Coronary artery (tissue), 2 donors: ENCODE measurements around the gene ASB4.
"Not testable (repeated sequence)": the region's sequence is repeated elsewhere in the genome, so short reads cannot be mapped to it uniquely, and the experiment has no call there.

Experiments
- DNase-seq: peaks from one replicate; pipeline ENCODE4 v3.0.0-alpha.2; 2017; ENCODE audit warnings: low spot score
- H3K27ac ChIP-seq, 2 donors: fragments of 200-600 bp; sonication (generic); one replicate each; pipeline ENCODE4 v1.5.1; 2016 to 2019
- H3K4me3 ChIP-seq: fragments of 200-600 bp; sonication (generic); 2 replicates; pipeline ENCODE4 v1.5.1; 2016; ENCODE audit warnings: mild to moderate bottlenecking, moderate library complexity
- CTCF ChIP-seq: fragments of 200-600 bp; sonication (generic); IDR thresholded peaks from one replicate; pipeline ENCODE4 v1.5.1; 2019; ENCODE audit warnings: antibody characterized with exemption

Gene ASB4

GRCh38 chr7:95550546-95550945, 64.8 kb downstream of the ASB4 start:
- peak overlapping the region; percentile 56 for H3K4me3 ChIP-seq

DNA sequence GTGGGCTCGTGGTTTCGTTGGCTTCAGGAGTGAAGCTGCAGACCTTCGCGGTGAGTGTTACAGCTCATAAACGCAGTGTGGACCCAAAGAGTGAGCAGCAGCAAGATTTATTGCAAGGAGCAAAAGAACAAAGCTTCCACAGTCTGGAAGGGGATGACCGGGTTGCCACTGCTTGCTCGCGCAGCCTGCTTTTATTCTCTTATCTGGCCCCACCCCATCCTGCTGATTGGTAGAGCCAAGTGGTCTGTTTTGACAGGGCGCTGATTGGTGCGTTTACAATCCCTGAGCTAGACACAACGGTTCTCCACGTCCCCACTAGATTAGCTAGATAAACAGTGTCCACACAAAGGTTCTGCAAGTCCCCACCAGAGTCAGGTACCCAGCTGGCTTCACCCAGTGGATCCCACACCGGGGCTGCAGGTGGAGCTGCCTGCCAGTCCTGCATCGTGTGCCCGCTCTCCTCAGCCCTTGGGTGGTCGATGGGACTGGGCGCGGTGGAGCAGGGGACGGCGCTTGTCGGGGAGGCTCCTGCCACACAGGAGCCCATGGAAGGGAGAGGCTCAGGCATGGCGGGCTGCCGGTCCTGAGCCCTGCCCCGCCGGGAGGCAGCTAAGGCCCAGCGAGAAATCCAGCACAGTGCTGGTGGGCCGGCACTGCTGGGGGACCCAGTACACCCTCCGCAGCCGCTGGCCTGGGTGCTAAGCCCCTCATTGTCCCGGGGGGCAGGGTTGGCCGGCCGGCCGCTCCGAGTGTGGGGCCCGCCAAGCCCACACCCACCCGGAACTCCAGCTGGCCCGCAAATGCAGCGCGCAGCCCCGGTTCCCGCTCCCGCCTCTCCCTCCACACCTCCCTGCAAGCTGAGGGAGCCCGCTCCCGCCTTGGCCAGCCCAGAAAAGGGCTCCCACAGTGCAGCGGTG, 66.5 kb downstream of the ASB4 start:
- H3K27ac ChIP-seq: peak overlapping the region in 1 of 2 donors; percentile 98
- H3K4me3 ChIP-seq, DNase-seq: not testable (repeated sequence)

More at GRCh38 chr7:95550546-95550945, 64.8 kb downstream of the ASB4 start:
- peak overlapping the region; percentile 95 to 98 for H3K27ac ChIP-seq
- no peak for TF ChIP-seq CTCF
- DNase-seq: no peak

- DNase-seq: no peak
- H3K27ac ChIP-seq: peak overlapping the region in 1 of 2 donors; percentile 40
- H3K4me3 ChIP-seq: no peak overlapping the region
- no peak for TF ChIP-seq CTCF
Measured at GRCh38 chr7:95553939-95554338, 68.2 kb downstream of the ASB4 start.

GRCh38 chr7:95556777-95557176, 71.0 kb downstream of the ASB4 start:
- H3K4me3 ChIP-seq: no peak overlapping the region
- DNase-seq: no peak
- TF ChIP-seq CTCF: no peak
- H3K27ac ChIP-seq: no peak overlapping the region

DNA sequence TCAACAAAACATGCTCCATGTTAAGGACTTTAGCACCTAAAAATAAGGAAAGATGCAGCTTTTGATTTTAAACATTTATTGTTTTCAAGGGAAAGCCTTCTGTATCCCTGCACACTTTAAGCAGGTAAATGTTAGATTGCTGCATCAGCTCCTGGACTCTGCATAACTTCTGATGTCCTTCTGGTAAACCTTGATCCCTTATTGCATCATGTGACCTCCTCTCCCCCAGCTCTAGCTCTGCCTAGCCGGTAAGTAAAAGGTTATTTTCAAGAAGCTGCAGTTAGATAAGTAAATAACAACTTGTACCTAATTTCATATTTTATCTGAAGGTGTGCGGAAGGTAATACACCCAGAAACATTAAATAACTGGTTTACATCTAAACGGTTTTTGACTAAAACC, 73.1 kb downstream of the ASB4 start:
- no peak for DNase-seq
- no peak for TF ChIP-seq CTCF
- H3K4me3 ChIP-seq: no peak overlapping the region
- H3K27ac ChIP-seq: no peak overlapping the region

GRCh38 chr7:95560674-95561073, 74.9 kb downstream of the ASB4 start:
- TF ChIP-seq CTCF: no peak
- Histone ChIP-seq H3K4me3 (no peak overlapping the region), H3K27ac (no peak overlapping the region)
- DNase-seq: no peak

- Histone ChIP-seq H3K4me3 (no peak overlapping the region), H3K27ac (no peak overlapping the region)
- no peak for DNase-seq
- no peak for TF ChIP-seq CTCF
Measured at GRCh38 chr7:95569720-95570119, 84.0 kb downstream of the ASB4 start.
